Endodermal cell (in vitro differentiated cells): ENCODE data around the gene LRRC18. TPM values are rescaled to one million over a fixed set of nuclear protein-coding genes. Genes with fewer than 3 reads are reported as not detected.

Source experiments
- DNase-seq: peaks from one replicate; pipeline ENCODE4 v3.0.0-alpha.2; 2017
- H3K27ac ChIP-seq: 2 replicates; pipeline ENCODE4 v1.5.1; 2013; ENCODE audit warnings: mild to moderate bottlenecking, low read depth, low read length, moderate library complexity
- H3K27me3 ChIP-seq: 2 replicates; pipeline ENCODE4 v1.6.1; 2013; ENCODE audit warnings: mild to moderate bottlenecking, low read length, moderate library complexity; ENCODE audit not compliant: insufficient read depth, control insufficient read depth, poor library complexity, severe bottlenecking
- H3K36me3 ChIP-seq: 2 replicates; pipeline ENCODE4 v1.7.0; 2013; ENCODE audit warnings: mild to moderate bottlenecking, low read length, moderate library complexity; ENCODE audit not compliant: control insufficient read depth, insufficient read depth
- H3K4me1 ChIP-seq: one replicate; pipeline ENCODE4 v1.7.0; 2013; ENCODE audit warnings: low read length; ENCODE audit not compliant: control insufficient read depth, insufficient read depth
- H3K4me3 ChIP-seq: 2 replicates; pipeline ENCODE4 v1.5.1; 2013; ENCODE audit warnings: mild to moderate bottlenecking, low read length, moderate library complexity
- H3K9ac ChIP-seq: 2 replicates; pipeline ENCODE4 v1.6.1; 2013; ENCODE audit warnings: mild to moderate bottlenecking, low read length, moderate library complexity; ENCODE audit not compliant: poor library complexity, severe bottlenecking; ENCODE audit errors: extremely low read depth
- H3K9me3 ChIP-seq: 2 replicates; pipeline ENCODE4 v1.6.1; 2013; ENCODE audit warnings: mild to moderate bottlenecking, low read length, moderate library complexity; ENCODE audit not compliant: control insufficient read depth
- H3K27ac Mint-ChIP-seq: 2 replicates; pipeline ENCODE4 v1.8.0; 2020; ENCODE audit warnings: mixed read lengths
- H3K27me3 Mint-ChIP-seq: 2 replicates; pipeline ENCODE4 v1.8.0; 2021; ENCODE audit warnings: mild to moderate bottlenecking, mixed read lengths; ENCODE audit not compliant: insufficient read depth
- H3K36me3 Mint-ChIP-seq: 2 replicates; pipeline ENCODE4 v1.8.0; 2020; ENCODE audit warnings: low read depth, mixed read lengths
- H3K4me1 Mint-ChIP-seq: 2 replicates; pipeline ENCODE4 v1.8.0; 2020; ENCODE audit warnings: mixed read lengths
- H3K4me3 Mint-ChIP-seq: 2 replicates; pipeline ENCODE4 v1.8.0; 2020; ENCODE audit warnings: mild to moderate bottlenecking, moderate library complexity, mixed read lengths
- H3K9me3 Mint-ChIP-seq: 2 replicates; pipeline ENCODE4 v1.8.0; 2020; ENCODE audit warnings: mild to moderate bottlenecking, mixed read lengths
- CTCF ChIP-seq: fragments of 200-600 bp; sonication (generic); conservative IDR thresholded peaks from 2 replicates; pipeline ENCODE4 v1.5.0; 2021; ENCODE audit warnings: antibody characterized with exemption, mild to moderate bottlenecking
- WGBS, 2 experiments: methylation state at CpG; one replicate each; pipeline versions ENCODE4 v1.1.5 to v1.1.7; 2013; ENCODE audit warnings: missing lambda C conversion rate in 2 of 2, mixed read lengths in 1 of 2; ENCODE audit not compliant: insufficient coverage in 1 of 2, insufficient read length in 1 of 2; 5-methylcytosine and 5-hydroxymethylcytosine counted together
- total RNA-seq, 2 donors: library from RNA; stranded (reverse); fragmentation: NEBNext Ultra II Directional in 1 of 2; extraction: Animal tissue kit (Norgen Biotek cat#: 25700) in 1 of 2; gene quantifications; 2 replicates in 1 of 2; 3 replicates in 1 of 2; pipeline ENCODE4 v1.2.1, GENCODE V29; 2021

The LRRC18 gene
- total RNA-seq, 2 donors from 2014 or later = not detected

- no peaks in the 10 kb centered on the region for H3K27me3 ChIP-seq
- DNase-seq = peak; percentile 32
- TF ChIP-seq CTCF = no peak
- Mint-ChIP-seq H3K9me3 (no peaks in the 10 kb centered on the region), H3K36me3 (no peaks in the 10 kb centered on the region), H3K4me1 (peaks cover 10% of the 10 kb centered on the region), H3K27me3 (no peaks in the 10 kb centered on the region), H3K4me3 (no peak overlapping the region), H3K27ac (no peak overlapping the region)
- no peaks in the 10 kb centered on the region for H3K9me3 ChIP-seq
- H3K9ac ChIP-seq = no peak overlapping the region
- H3K4me3 ChIP-seq = no peak overlapping the region
- no peak overlapping the region for H3K27ac ChIP-seq
- no peaks in the 10 kb centered on the region for H3K36me3 ChIP-seq
- H3K4me1 ChIP-seq = no peaks in the 10 kb centered on the region
- 79% methylated on average over 6 of the region's 6 CpGs; no CpG with 5 or more reads in 1 of the 2 experiments for WGBS, 2 experiments
These were observed 577 bp downstream of the LRRC18 start for GRCh38 chr10:48938990-48939536.

- WGBS, 2 experiments = 91% methylated on average over 2 of the region's 2 CpGs; no CpG with 5 or more reads in 1 of the 2 experiments
- Histone ChIP-seq H3K4me1 (no peaks in the 10 kb centered on the region), H3K36me3 (no peaks in the 10 kb centered on the region), H3K9me3 (no peaks in the 10 kb centered on the region), H3K27ac (no peak overlapping the region), H3K9ac (no peak overlapping the region), H3K4me3 (no peak overlapping the region), H3K27me3 (no peaks in the 10 kb centered on the region)
- no peaks in the 10 kb centered on the region for H3K27me3 Mint-ChIP-seq
- H3K27ac Mint-ChIP-seq = no peak overlapping the region
- no peak overlapping the region for H3K4me3 Mint-ChIP-seq
- H3K9me3 Mint-ChIP-seq = no peaks in the 10 kb centered on the region
- peaks cover 10% of the 10 kb centered on the region for H3K4me1 Mint-ChIP-seq
- no peaks in the 10 kb centered on the region for H3K36me3 Mint-ChIP-seq
- DNase-seq = peak; percentile 24
- TF ChIP-seq CTCF = no peak
These were observed 1.4 kb downstream of the LRRC18 start for GRCh38 chr10:48938281-48938680.

GRCh38 chr10:48937796-48938195 lies 1.8 kb downstream of the LRRC18 start:
- WGBS, 2 experiments = 95% methylated on average over 2 to 3 of the region's 3 CpGs
- peak; percentile 7 for DNase-seq
- Mint-ChIP-seq H3K36me3 (no peaks in the 10 kb centered on the region), H3K27ac (no peak overlapping the region), H3K4me1 (peaks cover 10% of the 10 kb centered on the region), H3K9me3 (no peaks in the 10 kb centered on the region), H3K27me3 (no peaks in the 10 kb centered on the region), H3K4me3 (no peak overlapping the region)
- no peak overlapping the region for H3K9ac ChIP-seq
- TF ChIP-seq CTCF = no peak
- H3K4me3 ChIP-seq = no peak overlapping the region
- H3K36me3 ChIP-seq = no peaks in the 10 kb centered on the region
- no peaks in the 10 kb centered on the region for H3K9me3 ChIP-seq
- H3K4me1 ChIP-seq = no peaks in the 10 kb centered on the region
- no peak overlapping the region for H3K27ac ChIP-seq
- no peaks in the 10 kb centered on the region for H3K27me3 ChIP-seq
